H1 (cell line): ENCODE results near the gene WDR45B. TPM values are rescaled to one million over a fixed set of nuclear protein-coding genes. Genes with fewer than 3 reads are reported as not detected.

Experiments used
- CTCF ChIA-PET: fragments of 300-600 bp; sonication (Branson Sonifier 250); formaldehyde crosslinking; loops from one replicate; lab custom pipeline; 2021; ENCODE audit not compliant: partially characterized antibody; lab: Charles Lee
- POLR2A ChIA-PET: fragments of 300-600 bp; sonication (Branson Sonifier 250); formaldehyde crosslinking; loops from one replicate; lab custom pipeline; 2021; ENCODE audit warnings: inconsistent platforms; ENCODE audit not compliant: partially characterized antibody; lab: Charles Lee
- DNase-seq, 2 experiments: peaks; one replicate each; pipeline versions ENCODE4 v3.0.0 to v3.0.0-alpha.2; 2010 to 2022; ENCODE audit warnings: low spot score in 2 of 2, low read depth in 1 of 2, mixed read lengths in 1 of 2
- FAIRE-seq: peaks from 2 replicates; lab custom pipeline; 2011; peaks lifted over from hg19 to GRCh38; lab: Jason Lieb, UNC
- H2AFZ ChIP-seq: 2 replicates; pipeline ENCODE4 v1.8.1; 2012; ENCODE audit warnings: low read length, inconsistent platforms
- H2AK5ac ChIP-seq: 2 replicates; pipeline ENCODE4 v1.6.1; 2013; ENCODE audit warnings: low read depth, low read length
- H2BK120ac ChIP-seq: replicated peaks from 2 replicates; pipeline ENCODE3; 2013; ENCODE audit warnings: low read depth, low read length, inconsistent platforms
- H2BK12ac ChIP-seq: 2 replicates; pipeline ENCODE4 v1.6.1; 2013; ENCODE audit warnings: low read depth, low read length
- H2BK15ac ChIP-seq: 2 replicates; pipeline ENCODE4 v1.6.1; 2013; ENCODE audit warnings: low read length
- H2BK20ac ChIP-seq: 2 replicates; pipeline ENCODE4 v1.6.1; 2013; ENCODE audit warnings: low read length
- H2BK5ac ChIP-seq: 2 replicates; pipeline ENCODE4 v1.6.1; 2013; ENCODE audit warnings: low read depth, low read length
- H3K14ac ChIP-seq: 2 replicates; pipeline ENCODE4 v1.6.1; 2013; ENCODE audit warnings: inconsistent platforms; ENCODE audit not compliant: insufficient read length
- H3K18ac ChIP-seq: 2 replicates; pipeline ENCODE4 v1.6.1; 2013; ENCODE audit warnings: low read length; ENCODE audit errors: extremely low read depth
- H3K23ac ChIP-seq: 2 replicates; pipeline ENCODE4 v1.6.1; 2013; ENCODE audit warnings: inconsistent platforms; ENCODE audit not compliant: insufficient read length
- H3K23me2 ChIP-seq: 2 replicates; pipeline ENCODE4 v1.6.1; 2013; ENCODE audit warnings: low read depth, low read length
- H3K27ac ChIP-seq: 2 replicates; pipeline ENCODE4 v1.6.1; 2011; ENCODE audit warnings: low read depth, low read length, inconsistent platforms
- H3K27me3 ChIP-seq, 4 experiments: replicated peaks in 1 of 4; 1 replicate in 1 of 4; 2 replicates in 3 of 4; pipeline versions ENCODE4 v1.6.1 to v1.8.1; 2011 to 2013; ENCODE audit warnings: low read length in 3 of 4, mild to moderate bottlenecking in 3 of 4, inconsistent platforms in 2 of 4, mixed read lengths in 2 of 4, moderate library complexity in 1 of 4; ENCODE audit not compliant: control insufficient read depth in 3 of 4, insufficient read depth in 3 of 4; ENCODE audit errors: extremely low read depth in 1 of 4
- H3K36me3 ChIP-seq, 4 experiments: 2 replicates each; pipeline versions ENCODE4 v1.6.1 to v1.8.1; 2011 to 2013; ENCODE audit warnings: mild to moderate bottlenecking in 4 of 4, low read length in 3 of 4, moderate library complexity in 2 of 4, control low read depth in 1 of 4, inconsistent platforms in 1 of 4; ENCODE audit not compliant: insufficient read depth in 4 of 4, control insufficient read depth in 2 of 4
- H3K4ac ChIP-seq: replicated peaks from 2 replicates; pipeline ENCODE3; 2013; ENCODE audit warnings: low read length, low read depth, mixed read lengths, inconsistent platforms; ENCODE audit not compliant: insufficient read length
- H3K4me1 ChIP-seq, 4 experiments: replicated peaks in 1 of 4; 1 replicate in 1 of 4; 2 replicates in 3 of 4; pipeline versions ENCODE4 v1.6.1 to v1.8.1; 2011 to 2013; ENCODE audit warnings: low read length in 3 of 4, inconsistent platforms in 2 of 4, mixed read lengths in 1 of 4; ENCODE audit not compliant: insufficient read depth in 4 of 4, control insufficient read depth in 3 of 4
- H3K4me2 ChIP-seq, 2 experiments: 2 replicates each; pipeline versions ENCODE4 v1.6.1 to v1.8.1; 2011 to 2013; ENCODE audit warnings: low read depth in 2 of 2, low read length in 2 of 2, control low read depth in 1 of 2, inconsistent platforms in 1 of 2, mild to moderate bottlenecking in 1 of 2; ENCODE audit not compliant: insufficient read depth in 1 of 2
- H3K4me3 ChIP-seq, 4 experiments: fragments of 200-600, 300-600 bp in 1 of 4; sonication (generic), shearing (Covaris generic), sonication (Bioruptor Twin) in 1 of 4; 2 replicates each; pipeline versions ENCODE4 v1.5.1 to v1.8.1; 2011 to 2016; ENCODE audit warnings: low read length in 4 of 4, low read depth in 3 of 4, control low read depth in 2 of 4, inconsistent platforms in 2 of 4, mild to moderate bottlenecking in 2 of 4, mixed read lengths in 1 of 4, moderate library complexity in 1 of 4; ENCODE audit not compliant: insufficient read depth in 2 of 4; ENCODE audit errors: extremely low read depth in 1 of 4
- H3K56ac ChIP-seq: replicated peaks from 2 replicates; pipeline ENCODE3; 2013; ENCODE audit warnings: low read depth, mild to moderate bottlenecking, mixed read lengths, low read length, inconsistent platforms; ENCODE audit not compliant: insufficient read length
- H3K79me1 ChIP-seq: 2 replicates; pipeline ENCODE4 v1.6.1; 2013; ENCODE audit warnings: low read depth, low read length, control low read depth
- H3K79me2 ChIP-seq, 2 experiments: 2 replicates each; pipeline versions ENCODE4 v1.6.1 to v1.8.1; 2012 to 2013; ENCODE audit warnings: low read length in 2 of 2, mild to moderate bottlenecking in 2 of 2, inconsistent platforms in 1 of 2; ENCODE audit not compliant: insufficient read depth in 2 of 2, control insufficient read depth in 1 of 2
- H3K9ac ChIP-seq, 4 experiments: replicated peaks in 1 of 4; 1 replicate in 1 of 4; 2 replicates in 3 of 4; pipeline versions ENCODE4 v1.6.1 to v1.8.1; 2011 to 2013; ENCODE audit warnings: low read depth in 3 of 4, low read length in 3 of 4, control low read depth in 2 of 4, mild to moderate bottlenecking in 2 of 4, moderate library complexity in 2 of 4, inconsistent platforms in 1 of 4; ENCODE audit errors: extremely low read depth in 1 of 4
- H3K9me3 ChIP-seq, 2 experiments: 2 replicates each; pipeline versions ENCODE4 v1.6.1 to v1.8.1; 2012 to 2013; ENCODE audit warnings: mild to moderate bottlenecking in 2 of 2, moderate library complexity in 2 of 2, control low read depth in 1 of 2, inconsistent platforms in 1 of 2, low read depth in 1 of 2, low read length in 1 of 2, mixed read lengths in 1 of 2; ENCODE audit not compliant: insufficient read depth in 2 of 2
- H4K20me1 ChIP-seq, 2 experiments: replicated peaks in 1 of 2; 2 replicates each; pipeline versions ENCODE3 to v1.8.1; 2011 to 2013; ENCODE audit warnings: inconsistent platforms in 2 of 2, low read length in 2 of 2, mild to moderate bottlenecking in 1 of 2; ENCODE audit not compliant: insufficient read depth in 2 of 2, control insufficient read depth in 1 of 2
- H4K5ac ChIP-seq: 2 replicates; pipeline ENCODE4 v1.6.1; 2013; ENCODE audit warnings: low read length, low read depth, mixed read lengths, inconsistent platforms; ENCODE audit not compliant: insufficient read length
- H4K8ac ChIP-seq: 2 replicates; pipeline ENCODE4 v1.8.0; 2013; ENCODE audit warnings: mild to moderate bottlenecking, moderate library complexity, low read length, inconsistent platforms; ENCODE audit not compliant: insufficient read depth; ENCODE audit errors: extremely low read depth
- H4K91ac ChIP-seq: replicated peaks from 2 replicates; pipeline ENCODE3; 2013; ENCODE audit warnings: low read length, mixed read lengths, inconsistent platforms; ENCODE audit not compliant: insufficient read length
- CTBP2 ChIP-seq: IDR thresholded peaks from 2 replicates; pipeline ENCODE4 v1.7.0; 2011; ENCODE audit warnings: borderline replicate concordance, mild to moderate bottlenecking, moderate library complexity, mixed read lengths, low read length; ENCODE audit not compliant: insufficient read depth, insufficient read length
- EP300 ChIP-seq, 2 experiments: IDR thresholded peaks; 1 replicate in 1 of 2; 2 replicates in 1 of 2; pipeline ENCODE4 v1.6.1; 2011 to 2012; ENCODE audit warnings: low read depth in 2 of 2, low read length in 2 of 2, mild to moderate bottlenecking in 2 of 2, borderline replicate concordance in 1 of 2, inconsistent platforms in 1 of 2, moderate library complexity in 1 of 2
- GTF2F1 ChIP-seq: IDR thresholded peaks from 2 replicates; pipeline ENCODE4 v1.6.1; 2012; ENCODE audit warnings: low read depth, low read length, improper control_type of control experiment, borderline replicate concordance
- KDM1A ChIP-seq: fragments of 200-600, 300-600 bp; sonication (generic); IDR thresholded peaks from 2 replicates; pipeline ENCODE4 v1.7.1; 2016; ENCODE audit warnings: mild to moderate bottlenecking, low read length, borderline replicate concordance
- KDM4A ChIP-seq: IDR thresholded peaks from one replicate; pipeline ENCODE4 v1.7.1; 2012; ENCODE audit warnings: low read depth, mild to moderate bottlenecking, moderate library complexity, low read length, inconsistent platforms; ENCODE audit not compliant: severe bottlenecking
- RFX5 ChIP-seq: IDR thresholded peaks from 2 replicates; pipeline ENCODE4 v1.6.1; 2011; ENCODE audit warnings: low read depth, low read length, improper control_type of control experiment, borderline replicate concordance
- ZNF274 ChIP-seq: IDR thresholded peaks from 2 replicates; pipeline ENCODE4 v1.7.0; 2012; ENCODE audit warnings: low read length, borderline replicate concordance; ENCODE audit errors: extremely low read depth
- polyA plus RNA-seq, 7 experiments: library from polyadenylated mRNA; depleted of rRNA in 3 of 7; stranded (reverse) in 5 of 7; unstranded in 2 of 7; fragments of >200 nt in 5 of 7; fragments of 200-250 nt in 2 of 7; gene quantifications; 1 replicate in 5 of 7; 2 replicates in 1 of 7; 4 replicates in 1 of 7; pipeline versions ENCODE4 v1.2.1 to v1.2.3, GENCODE V29; 2011 to 2013; ENCODE audit warnings: missing spikeins in 2 of 7, mixed read lengths in 2 of 7
- total RNA-seq: library from RNA; stranded (reverse); fragmentation: NEBNext Ultra II Directional; extraction: Animal tissue kit (Norgen Biotek cat#: 25700); gene quantifications from 2 replicates; pipeline ENCODE4 v1.2.1, GENCODE V29; 2021

The WDR45B gene
- total and polyA plus RNA-seq, 2 of the 8 experiments (the other 6 are each of a cell fraction or from before 2014, with no cell fraction given): 82.0 to 100 TPM

DNA sequence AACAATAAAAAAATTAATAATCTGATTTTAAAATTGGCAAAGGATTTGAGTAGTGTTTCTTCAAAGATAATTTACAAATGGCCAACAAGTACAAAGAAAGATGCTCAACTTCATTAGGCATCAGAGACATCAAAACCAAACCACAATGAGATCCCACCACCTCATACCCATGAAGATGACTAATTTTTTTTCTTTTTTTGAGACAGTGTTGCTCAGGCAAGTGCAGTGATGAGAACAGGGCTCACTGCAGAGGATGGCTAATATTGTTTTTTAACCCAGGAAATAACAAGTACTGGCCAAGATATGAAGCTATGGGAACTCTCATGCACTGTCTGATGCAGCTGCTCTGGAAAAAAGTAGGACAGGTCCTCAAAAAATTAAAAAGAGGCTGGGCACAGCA lies 14.9 kb downstream of the WDR45B start:
- H3K4me1 ChIP-seq: peaks cover 0 to 5% (median 0%) of the 10 kb centered on the region in 4 experiments; a peak in 1 of 7 replicates
- H3K4ac ChIP-seq: no peak overlapping the region
- no peak overlapping the region for H2BK120ac ChIP-seq
- H4K8ac ChIP-seq: no peak overlapping the region
- no peak overlapping the region for H2AFZ ChIP-seq
- H3K23me2 ChIP-seq: no peaks in the 10 kb centered on the region
- CTCF ChIA-PET: interaction anchor here (1.1 kb wide), 1 partner anchor 142 kb away, joined by 3 read pairs; no protein-coding TSS in a partner anchor
- H3K79me1 ChIP-seq: peaks cover 9% of the 10 kb centered on the region
- H3K27ac ChIP-seq: no peak overlapping the region
- no peak overlapping the region for H4K5ac ChIP-seq
- H3K79me2 ChIP-seq: peaks cover 4 to 73% of the 10 kb centered on the region in 2 experiments; a peak in 3 of 4 replicates
- peaks cover 4 to 22% of the 10 kb centered on the region in 2 experiments for H4K20me1 ChIP-seq
- H2BK5ac ChIP-seq: no peak overlapping the region
- H3K56ac ChIP-seq: no peak overlapping the region
- no peaks in the 10 kb centered on the region for H3K27me3 ChIP-seq
- no peak overlapping the region for H2BK15ac ChIP-seq
- DNase-seq: no peak
- no peak overlapping the region for H3K4me2 ChIP-seq
- no peak overlapping the region for H3K23ac ChIP-seq
- no peak for FAIRE-seq
- no peaks in the 10 kb centered on the region for H3K9me3 ChIP-seq
- no peak overlapping the region for H2AK5ac ChIP-seq
- H3K9ac ChIP-seq: no peak overlapping the region
- H2BK20ac ChIP-seq: no peak overlapping the region
- POLR2A ChIA-PET: no interaction called here
- no peak overlapping the region for H3K18ac ChIP-seq
- H2BK12ac ChIP-seq: no peak overlapping the region
- no peak overlapping the region for H3K4me3 ChIP-seq
- peaks cover 2 to 19% (median 3%) of the 10 kb centered on the region in 4 experiments; a peak in 5 of 8 replicates for H3K36me3 ChIP-seq
- H4K91ac ChIP-seq: no peak overlapping the region
- no peak overlapping the region for H3K14ac ChIP-seq
- TF ChIP-seq EP300 (IDR thresholded peaks at IDR 0.05; ENCODE audit: borderline replicate concordance in 1 of 2, low read depth in 2 of 2, low read length in 2 of 2) (no peak), KDM1A (no peak), ZNF274 (no peak), RFX5 (no peak), GTF2F1 (no peak), KDM4A (no peak), CTBP2 (no peak)
